Measurements from ENCODE around the gene TBCK.
A peak's percentile ranks its signal among the peaks of the same experiment; 100 is the strongest.

TBCK gene

GRCh38 chr4:106338671-106339070, 22.7 kb upstream of the TBCK start:
- FAIRE-seq (no peak), DNase-seq (ENCODE audit: insufficient read length, low spot score) (no peak)
- TF ChIP-seq CTCF (IDR thresholded peaks at IDR 0.05; ENCODE audit: insufficient read depth, missing control alignments) = no peak

- no peak for FAIRE-seq
- DNase-seq (ENCODE audit: insufficient read length, low spot score) = no peak
- TF ChIP-seq CTCF (IDR thresholded peaks at IDR 0.05; ENCODE audit: insufficient read depth, missing control alignments) = no peak
Measured at GRCh38 chr4:106337916-106338315, 21.9 kb upstream of the TBCK start.

- TF ChIP-seq CTCF (IDR thresholded peaks at IDR 0.05; ENCODE audit: insufficient read depth, missing control alignments) = no peak
- FAIRE-seq (no peak), DNase-seq (ENCODE audit: insufficient read length, low spot score) (no peak)
Measured at GRCh38 chr4:106336618-106337017, 20.6 kb upstream of the TBCK start.

GRCh38 chr4:106334741-106335470, 18.9 kb upstream of the TBCK start:
- TF ChIP-seq CTCF (IDR thresholded peaks at IDR 0.05; ENCODE audit: insufficient read depth, missing control alignments) = no peak
- no peak for FAIRE-seq
- no peak for DNase-seq (ENCODE audit: insufficient read length, low spot score)

- DNase-seq (ENCODE audit: insufficient read length, low spot score) (no peak), FAIRE-seq (no peak)
- no peak for TF ChIP-seq CTCF (IDR thresholded peaks at IDR 0.05; ENCODE audit: insufficient read depth, missing control alignments)
Measured at GRCh38 chr4:106333186-106333585, 17.2 kb upstream of the TBCK start.

GRCh38 chr4:106329041-106329618, 13.1 kb upstream of the TBCK start:
- FAIRE-seq = peak; percentile 71
- TF ChIP-seq CTCF (IDR thresholded peaks at IDR 0.05; ENCODE audit: insufficient read depth, missing control alignments) = peak; percentile 52
- DNase-seq (ENCODE audit: insufficient read length, low spot score) = no peak

GRCh38 chr4:106325800-106326199, 9.8 kb upstream of the TBCK start:
- TF ChIP-seq CTCF (IDR thresholded peaks at IDR 0.05; ENCODE audit: insufficient read depth, missing control alignments) = no peak
- DNase-seq (ENCODE audit: insufficient read length, low spot score) (no peak), FAIRE-seq (no peak)
